K562 (cell line): Measurements from ENCODE around the gene ARMH3. TPM values are rescaled to one million over a fixed set of nuclear protein-coding genes. Genes with fewer than 3 reads are reported as not detected.

Source experiments
- ATAC-seq: fragments of 200-7000 bp; cut with Tn5 transposase; 3 replicates; pipeline ENCODE4 v1.9.1; 2020; ENCODE audit warnings: moderate library complexity
- BruUV-seq: library from RNA; stranded (reverse); fragments of 400-500 nt; replicated peaks from 2 replicates; lab custom pipeline; 2021; lab: Mats Ljungman, UMichigan
- CTCF ChIA-PET: fragments of 300-600 bp; formaldehyde crosslinking; extraction: SDS; loops from one replicate; lab custom pipeline; 2021; ENCODE audit warnings: low intra/inter-chr PET ratio; lab: Yijun Ruan, JAX
- POLR2A ChIA-PET: fragments of 300-600, 350-650 bp; sonication (Branson Sonifier 250); formaldehyde crosslinking; extraction: SDS; loops from one replicate; lab custom pipeline; 2021; ENCODE audit warnings: antibody characterized with exemption, inconsistent platforms; lab: Yijun Ruan, JAX
- DNase-seq, 4 experiments: peaks; one replicate each; pipeline versions ENCODE4 v3.0.0 to v3.0.0-alpha.2; 2011 to 2018; ENCODE audit warnings: low spot score in 3 of 4, mixed read lengths in 3 of 4; ENCODE audit errors: extremely low read depth in 1 of 4
- FAIRE-seq: peaks from 2 replicates; lab custom pipeline; 2011; peaks lifted over from hg19 to GRCh38; lab: Jason Lieb, UNC
- H2AFZ ChIP-seq: 2 replicates; pipeline ENCODE4 v1.6.0; 2011; ENCODE audit warnings: low read depth, low read length, control low read depth, inconsistent platforms
- H3K27ac ChIP-seq: fragments of 200-600 bp; 3 replicates; pipeline ENCODE4 v1.8.0; 2011; ENCODE audit warnings: low read depth, mild to moderate bottlenecking, control low read depth, inconsistent platforms, low read length, moderate library complexity, mixed read lengths; ENCODE audit errors: extremely low read depth
- H3K27me3 ChIP-seq, 2 experiments: fragments of 300-600 bp in 1 of 2; 2 replicates in 1 of 2; 3 replicates in 1 of 2; pipeline versions ENCODE4 v1.6.0 to v1.8.0; 2011; ENCODE audit warnings: inconsistent platforms in 2 of 2, low read length in 2 of 2, mild to moderate bottlenecking in 1 of 2, mixed read lengths in 1 of 2, moderate library complexity in 1 of 2; ENCODE audit not compliant: control insufficient read depth in 2 of 2, insufficient read depth in 2 of 2
- H3K36me3 ChIP-seq: fragments of 300-600 bp; 3 replicates; pipeline ENCODE4 v1.8.0; 2011; ENCODE audit warnings: mild to moderate bottlenecking, low read length, inconsistent platforms; ENCODE audit not compliant: control insufficient read depth, insufficient read depth
- H3K4me1 ChIP-seq, 2 experiments: fragments of 200-600 bp in 1 of 2; replicated peaks in 1 of 2; 2 replicates in 1 of 2; 3 replicates in 1 of 2; pipeline versions ENCODE4 v1.5.1 to v1.8.0; 2011; ENCODE audit warnings: inconsistent platforms in 2 of 2, low read length in 2 of 2, mild to moderate bottlenecking in 1 of 2, mixed read lengths in 1 of 2, moderate library complexity in 1 of 2; ENCODE audit not compliant: control insufficient read depth in 2 of 2, insufficient read depth in 2 of 2
- H3K4me2 ChIP-seq: 2 replicates; pipeline ENCODE4 v1.6.1; 2011; ENCODE audit warnings: low read length, control low read depth, inconsistent platforms, mixed read lengths; ENCODE audit not compliant: insufficient read depth
- H3K4me3 ChIP-seq: fragments of 200-600 bp; sonication (generic), shearing (Covaris generic); 2 replicates; pipeline ENCODE4 v1.5.1; 2016; ENCODE audit warnings: control low read depth, inconsistent platforms
- H3K79me2 ChIP-seq: fragments of 200-600 bp; 3 replicates; pipeline ENCODE4 v1.8.0; 2011; ENCODE audit warnings: low read length, inconsistent platforms; ENCODE audit not compliant: control insufficient read depth, insufficient read depth
- H3K9ac ChIP-seq, 2 experiments: 2 replicates each; pipeline versions ENCODE4 v1.6.0 to v1.6.1; 2011; ENCODE audit warnings: low read depth in 2 of 2, low read length in 2 of 2, control low read depth in 1 of 2, inconsistent platforms in 1 of 2, mild to moderate bottlenecking in 1 of 2, mixed read lengths in 1 of 2; ENCODE audit not compliant: insufficient read depth in 1 of 2
- H3K9me1 ChIP-seq: one replicate; pipeline ENCODE4 v1.6.0; 2011; ENCODE audit warnings: inconsistent platforms, mild to moderate bottlenecking, low read length, moderate library complexity; ENCODE audit not compliant: control insufficient read depth, insufficient read depth
- H3K9me3 ChIP-seq: replicated peaks from 2 replicates; pipeline ENCODE4 v1.5.1; 2011; ENCODE audit warnings: low read depth, low read length, inconsistent platforms; ENCODE audit not compliant: control insufficient read depth, insufficient read depth
- H4K20me1 ChIP-seq: replicated peaks from 2 replicates; pipeline ENCODE4 v1.6.1; 2011; ENCODE audit warnings: low read length, inconsistent platforms, mixed read lengths; ENCODE audit not compliant: control insufficient read depth, insufficient read depth
- BHLHE40 ChIP-seq: IDR thresholded peaks from 2 replicates; pipeline ENCODE4 v1.6.1; 2011; ENCODE audit warnings: low read length, improper control_type of control experiment
- CREM ChIP-seq: IDR thresholded peaks from 2 replicates; pipeline ENCODE4 v1.6.1; 2014; ENCODE audit warnings: antibody characterized with exemption, low read depth
- ELF1 ChIP-seq: fragments of 200-800 bp; sonication (Bioruptor generic); IDR thresholded peaks from 2 replicates; pipeline ENCODE4 v1.6.1; 2016; ENCODE audit warnings: missing genetic modification characterization, missing compliant biosample characterization
- ETV5 ChIP-seq: sonication (generic); formaldehyde crosslinking; IDR thresholded peaks from 2 replicates; pipeline ENCODE4 v1.4.0; 2020; ENCODE audit warnings: low read depth, mild to moderate bottlenecking, missing genetic modification reagents
- HCFC1 ChIP-seq: IDR thresholded peaks from 2 replicates; pipeline ENCODE4 v1.6.1; 2012; ENCODE audit warnings: low read depth, low read length, improper control_type of control experiment
- MTF1 ChIP-seq: fragments of 250-450 bp; sonication (Bioruptor Pico); IDR thresholded peaks from 2 replicates; pipeline ENCODE4 v1.9.0; 2021; ENCODE audit warnings: moderate library complexity, mild to moderate bottlenecking, inconsistent platforms, borderline replicate concordance
- MXI1 ChIP-seq: IDR thresholded peaks from 2 replicates; pipeline ENCODE4 v1.6.1; 2011; ENCODE audit warnings: low read depth, mild to moderate bottlenecking, improper control_type of control experiment, low read length
- NCOR1 ChIP-seq: fragments of 450-650 bp; IDR thresholded peaks from 2 replicates; pipeline ENCODE4 v1.6.1; 2016; ENCODE audit warnings: mild to moderate bottlenecking, moderate library complexity
- PHTF2 ChIP-seq: fragments of 250-450 bp; sonication (Bioruptor Pico); IDR thresholded peaks from 2 replicates; pipeline ENCODE4 v1.5.0; 2021; ENCODE audit warnings: mild to moderate bottlenecking
- POLR3G ChIP-seq: IDR thresholded peaks from 2 replicates; pipeline ENCODE4 v1.6.1; 2011; ENCODE audit not compliant: insufficient read length, insufficient replicate concordance; ENCODE audit errors: extremely low read depth
- PRPF4 ChIP-seq: fragments of 200-400 bp; formaldehyde crosslinking; IDR thresholded peaks from one replicate; pipeline ENCODE4 v1.6.1; 2017; ENCODE audit warnings: low read length, low read depth, mild to moderate bottlenecking; ENCODE audit not compliant: insufficient read depth, poor library complexity, severe bottlenecking
- ZC3H11A ChIP-seq: IDR thresholded peaks from 2 replicates; pipeline ENCODE4 v1.6.1; 2012; ENCODE audit warnings: low read depth, low read length, improper control_type of control experiment
- ZNF274 ChIP-seq: IDR thresholded peaks from 2 replicates; pipeline ENCODE4 v1.6.1; 2011; ENCODE audit warnings: low read depth, mild to moderate bottlenecking, low read length, moderate library complexity, borderline replicate concordance
- WGBS: fragments of 100-300 bp; shearing (Covaris generic); methylation state at CpG from one replicate; pipeline ENCODE4 v1.1.6; 2016; ENCODE audit warnings: low coverage, mixed read lengths; ENCODE audit not compliant: insufficient coverage; ENCODE audit errors: missing lambda C conversion rate; 5-methylcytosine and 5-hydroxymethylcytosine counted together
- in situ Hi-C: fragments of 300-500 bp; cut with MboI; formaldehyde crosslinking; loops from 4 replicates; pipeline ENCODE4 v1.15.0; 2018; ENCODE audit warnings: inconsistent platforms, mixed read lengths
- intact Hi-C: fragments of 100-400 bp; cut with micrococcal nuclease; formaldehyde crosslinking; loops from 2 replicates; pipeline ENCODE4 v1.14.2; 2022
- polyA plus RNA-seq, 8 experiments: library from polyadenylated mRNA; depleted of rRNA in 4 of 8; stranded (reverse) in 5 of 8; unstranded in 3 of 8; fragments of >200 nt; fragmentation: Nextera tagmentation in 2 of 8; fragmentation: Illumina TruSeq in 1 of 8; extraction: Ambion mirVana in 2 of 8; extraction: Trizol in 1 of 8; gene quantifications; 2 replicates each; pipeline versions ENCODE4 v1.2.1 to v1.2.3, GENCODE V29; 2011 to 2014; ENCODE audit warnings: inconsistent platforms in 1 of 8, missing spikeins in 1 of 8
- total RNA-seq, 7 experiments: library from RNA; depleted of rRNA in 6 of 7; stranded (reverse); fragments of >200 nt in 6 of 7; fragmentation: Illumina TruSeq in 2 of 7; extraction: Trizol in 2 of 7; gene quantifications; 2 replicates each; pipeline versions ENCODE4 v1.2.1 to v1.2.3, GENCODE V29; 2011 to 2021; ENCODE audit warnings: low replicate concordance in 1 of 7
- TF ChIP-seq, protein P1 (sequence below): fragments of 450-650 bp; conservative IDR thresholded peaks from 2 replicates; pipeline ENCODE4 v1.6.1; 2016; ENCODE audit warnings: missing genetic modification characterization, low read depth, mild to moderate bottlenecking, control low read depth, missing compliant biosample characterization
- TF ChIP-seq, protein P2 (sequence below): sonication (generic); formaldehyde crosslinking; IDR thresholded peaks from 2 replicates; pipeline ENCODE4 v1.8.0; 2022; ENCODE audit warnings: mild to moderate bottlenecking, missing genetic modification reagents
- TF ChIP-seq, protein P3 (sequence below): fragments of 450-650 bp; IDR thresholded peaks from 2 replicates; pipeline ENCODE4 v1.6.1; 2016; ENCODE audit warnings: missing biosample characterization, missing genetic modification characterization
- TF ChIP-seq, protein P4 (sequence below): sonication (generic); formaldehyde crosslinking; IDR thresholded peaks from 2 replicates; pipeline ENCODE4 v1.8.1; 2023; ENCODE audit warnings: mild to moderate bottlenecking, missing genetic modification reagents, moderate library complexity

The ARMH3 gene
- total and polyA plus RNA-seq, 9 of the 15 experiments (the other 6 are each of a cell fraction or from before 2014, with no cell fraction given): 0.29 to 0.73 TPM; not detected in 7

DNA sequence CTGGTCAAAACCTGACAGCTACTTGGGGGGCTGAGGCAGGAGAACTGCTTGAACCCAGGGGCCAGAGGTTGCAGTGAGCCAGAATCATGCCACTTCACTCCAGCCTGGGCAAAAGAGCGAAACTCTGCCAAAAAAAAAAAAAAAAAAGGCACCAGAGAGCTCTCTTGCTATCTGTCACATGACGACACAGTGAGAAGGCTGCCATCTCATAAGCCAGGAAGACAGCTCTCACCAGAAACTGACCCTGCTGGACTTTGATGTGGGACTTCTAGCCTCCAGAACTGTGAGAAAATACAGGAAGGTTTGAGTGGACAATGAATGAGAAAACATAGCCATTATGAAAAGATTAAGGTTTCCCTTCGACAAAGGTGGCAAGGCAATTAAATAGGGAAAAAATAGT is 161.2 kb downstream of the ARMH3 start (continued):
- TF ChIP-seq, protein P1, sequence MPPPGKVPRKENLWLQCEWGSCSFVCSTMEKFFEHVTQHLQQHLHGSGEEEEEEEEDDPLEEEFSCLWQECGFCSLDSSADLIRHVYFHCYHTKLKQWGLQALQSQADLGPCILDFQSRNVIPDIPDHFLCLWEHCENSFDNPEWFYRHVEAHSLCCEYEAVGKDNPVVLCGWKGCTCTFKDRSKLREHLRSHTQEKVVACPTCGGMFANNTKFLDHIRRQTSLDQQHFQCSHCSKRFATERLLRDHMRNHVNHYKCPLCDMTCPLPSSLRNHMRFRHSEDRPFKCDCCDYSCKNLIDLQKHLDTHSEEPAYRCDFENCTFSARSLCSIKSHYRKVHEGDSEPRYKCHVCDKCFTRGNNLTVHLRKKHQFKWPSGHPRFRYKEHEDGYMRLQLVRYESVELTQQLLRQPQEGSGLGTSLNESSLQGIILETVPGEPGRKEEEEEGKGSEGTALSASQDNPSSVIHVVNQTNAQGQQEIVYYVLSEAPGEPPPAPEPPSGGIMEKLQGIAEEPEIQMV (tag): no peak
- TF ChIP-seq PHTF2 (CRISPR knock-in tag): no peak
- TF ChIP-seq HCFC1: no peak
- TF ChIP-seq, protein P2, sequence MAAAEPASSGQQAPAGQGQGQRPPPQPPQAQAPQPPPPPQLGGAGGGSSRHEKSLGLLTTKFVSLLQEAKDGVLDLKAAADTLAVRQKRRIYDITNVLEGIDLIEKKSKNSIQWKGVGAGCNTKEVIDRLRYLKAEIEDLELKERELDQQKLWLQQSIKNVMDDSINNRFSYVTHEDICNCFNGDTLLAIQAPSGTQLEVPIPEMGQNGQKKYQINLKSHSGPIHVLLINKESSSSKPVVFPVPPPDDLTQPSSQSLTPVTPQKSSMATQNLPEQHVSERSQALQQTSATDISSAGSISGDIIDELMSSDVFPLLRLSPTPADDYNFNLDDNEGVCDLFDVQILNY (CRISPR knock-in tag): no peak
- no peak for TF ChIP-seq ZNF274

DNA sequence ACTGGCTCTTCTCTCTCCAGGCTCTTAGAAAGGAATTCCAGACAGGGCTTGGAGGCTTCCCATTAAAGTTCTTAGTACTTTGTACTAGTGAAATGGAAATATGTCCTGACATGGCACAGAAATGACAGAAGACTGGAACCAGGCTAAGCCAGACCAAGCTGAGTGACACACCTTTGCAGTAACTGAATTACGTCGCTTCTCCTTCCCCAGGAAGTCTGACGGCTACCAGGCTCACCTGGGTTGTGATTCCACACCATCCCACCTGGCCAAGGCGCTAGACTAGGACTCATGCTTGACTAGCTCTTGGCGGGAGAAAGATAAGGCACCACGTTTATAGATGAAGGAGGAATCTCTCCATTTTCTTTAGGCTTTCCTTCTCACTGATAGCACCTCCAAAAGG is 161.7 kb downstream of the ARMH3 start:
- DNase-seq (no peak), ATAC-seq (no peak), FAIRE-seq (no peak)
- Histone ChIP-seq H3K4me3 (no peak overlapping the region), H3K9me3 (no peaks in the 10 kb centered on the region), H3K27me3 (no peaks in the 10 kb centered on the region), H3K4me1 (no peaks in the 10 kb centered on the region), H3K9ac (no peak overlapping the region), H3K79me2 (no peaks in the 10 kb centered on the region), H3K27ac (no peak overlapping the region), H3K9me1 (no peaks in the 10 kb centered on the region), H2AFZ (no peak overlapping the region), H4K20me1 (no peaks in the 10 kb centered on the region), H3K4me2 (no peak overlapping the region), H3K36me3 (no peaks in the 10 kb centered on the region)
- in situ Hi-C loops (no loop called here), intact Hi-C loops (no loop called here)
- ChIA-PET POLR2A (no interaction called here), CTCF (no interaction called here)
- WGBS: no CpG with 5 or more reads among the region's 6 CpGs
- no TSS peak for BruUV-seq
- TF ChIP-seq POLR3G: no peak
- no peak for TF ChIP-seq NCOR1
- TF ChIP-seq ELF1 (tag): no peak
- TF ChIP-seq, protein P3, sequence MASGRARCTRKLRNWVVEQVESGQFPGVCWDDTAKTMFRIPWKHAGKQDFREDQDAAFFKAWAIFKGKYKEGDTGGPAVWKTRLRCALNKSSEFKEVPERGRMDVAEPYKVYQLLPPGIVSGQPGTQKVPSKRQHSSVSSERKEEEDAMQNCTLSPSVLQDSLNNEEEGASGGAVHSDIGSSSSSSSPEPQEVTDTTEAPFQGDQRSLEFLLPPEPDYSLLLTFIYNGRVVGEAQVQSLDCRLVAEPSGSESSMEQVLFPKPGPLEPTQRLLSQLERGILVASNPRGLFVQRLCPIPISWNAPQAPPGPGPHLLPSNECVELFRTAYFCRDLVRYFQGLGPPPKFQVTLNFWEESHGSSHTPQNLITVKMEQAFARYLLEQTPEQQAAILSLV: no peak
- no peak for TF ChIP-seq ZC3H11A
- TF ChIP-seq BHLHE40: no peak
- TF ChIP-seq CREM: no peak
- TF ChIP-seq, protein P4, sequence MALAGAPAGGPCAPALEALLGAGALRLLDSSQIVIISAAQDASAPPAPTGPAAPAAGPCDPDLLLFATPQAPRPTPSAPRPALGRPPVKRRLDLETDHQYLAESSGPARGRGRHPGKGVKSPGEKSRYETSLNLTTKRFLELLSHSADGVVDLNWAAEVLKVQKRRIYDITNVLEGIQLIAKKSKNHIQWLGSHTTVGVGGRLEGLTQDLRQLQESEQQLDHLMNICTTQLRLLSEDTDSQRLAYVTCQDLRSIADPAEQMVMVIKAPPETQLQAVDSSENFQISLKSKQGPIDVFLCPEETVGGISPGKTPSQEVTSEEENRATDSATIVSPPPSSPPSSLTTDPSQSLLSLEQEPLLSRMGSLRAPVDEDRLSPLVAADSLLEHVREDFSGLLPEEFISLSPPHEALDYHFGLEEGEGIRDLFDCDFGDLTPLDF: no peak
- no peak for TF ChIP-seq MXI1
- no peak for TF ChIP-seq ETV5
- no peak for TF ChIP-seq MTF1 (CRISPR knock-in tag)
- no peak for TF ChIP-seq PRPF4
